DMS153 treated with DMSO at 0.1 percent for 48 hours (cell line): Measurements from ENCODE around the gene COL27A1.

ENCODE experiments used
- DNase-seq: peaks from one replicate; lab custom pipeline; 2025; ENCODE audit not compliant: unreplicated experiment; lab: John Stamatoyannopoulos, UW

Gene COL27A1

GRCh38 chr9:114281473-114282103 lies 126.3 kb downstream of the COL27A1 start:
- no peak for DNase-seq

- DNase-seq = no peak
Observed at GRCh38 chr9:114282104-114282485, 126.8 kb downstream of the COL27A1 start.

DNA sequence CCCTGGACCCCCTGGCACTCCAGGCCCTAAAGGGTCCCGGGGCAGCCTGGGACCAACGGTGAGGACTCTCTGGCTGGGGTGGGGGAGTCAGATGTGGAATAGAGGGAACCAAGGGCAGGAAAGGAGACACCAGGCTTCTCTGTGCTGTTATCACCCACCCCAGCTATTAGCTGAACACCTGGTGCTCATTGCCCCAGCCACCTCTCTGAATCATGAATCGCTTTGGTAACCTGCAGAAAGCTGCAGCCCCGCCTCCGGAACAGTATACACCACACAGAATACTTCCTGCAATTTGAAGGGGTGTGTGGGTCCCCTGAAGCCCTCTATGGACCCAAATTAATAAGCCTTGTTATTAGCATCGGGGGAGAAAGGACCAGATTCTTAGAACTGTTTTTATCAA lies 127.2 kb downstream of the COL27A1 start:
- no peak for DNase-seq

DNA sequence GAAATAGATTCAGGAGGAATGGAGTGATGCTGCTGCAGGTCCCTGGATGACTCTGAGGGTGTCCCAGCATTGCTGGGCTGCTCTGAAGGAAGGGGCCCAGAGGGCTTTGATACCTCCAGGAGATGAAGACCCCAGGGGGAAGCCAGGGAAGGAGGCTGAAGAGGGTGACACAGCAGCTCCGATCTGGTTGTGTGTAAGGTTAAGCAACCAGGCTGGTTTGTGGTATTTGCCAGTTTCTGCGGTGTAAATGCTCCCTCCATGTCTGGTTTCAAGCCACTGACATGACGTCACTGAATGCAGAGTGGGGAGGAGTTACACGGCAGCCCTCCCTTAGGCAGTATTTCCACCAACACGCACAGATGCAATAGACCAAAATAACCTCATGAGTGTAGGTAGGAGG lies 127.6 kb downstream of the COL27A1 start:
- no peak for DNase-seq

DNA sequence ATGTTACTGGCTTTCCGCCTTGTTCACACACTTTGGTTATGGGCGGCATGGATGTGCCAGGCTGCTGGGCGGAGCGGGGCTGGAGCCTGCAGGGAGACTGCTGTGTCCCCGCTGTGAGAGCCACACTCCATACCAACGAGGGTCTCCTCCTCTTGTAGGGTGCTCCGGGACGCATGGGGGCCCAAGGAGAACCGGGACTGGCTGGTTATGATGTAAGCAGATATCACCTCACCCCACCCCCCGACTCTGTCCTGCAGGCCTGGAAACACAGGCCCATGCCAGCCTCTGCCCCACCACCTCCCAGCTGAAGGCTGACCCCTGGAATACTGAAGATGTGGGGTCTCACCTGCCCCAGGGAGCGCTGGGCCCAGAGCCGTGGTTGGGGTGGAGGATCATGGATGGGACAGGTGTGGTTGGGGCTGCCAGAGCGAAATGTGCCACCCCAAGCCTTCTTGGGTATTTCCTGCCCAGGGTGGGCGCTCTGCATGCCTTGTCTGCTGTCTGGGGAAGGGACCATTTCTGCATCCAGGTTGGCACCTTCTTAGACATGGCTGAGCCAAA lies 128.3 kb downstream of the COL27A1 start:
- DNase-seq = no peak

DNA sequence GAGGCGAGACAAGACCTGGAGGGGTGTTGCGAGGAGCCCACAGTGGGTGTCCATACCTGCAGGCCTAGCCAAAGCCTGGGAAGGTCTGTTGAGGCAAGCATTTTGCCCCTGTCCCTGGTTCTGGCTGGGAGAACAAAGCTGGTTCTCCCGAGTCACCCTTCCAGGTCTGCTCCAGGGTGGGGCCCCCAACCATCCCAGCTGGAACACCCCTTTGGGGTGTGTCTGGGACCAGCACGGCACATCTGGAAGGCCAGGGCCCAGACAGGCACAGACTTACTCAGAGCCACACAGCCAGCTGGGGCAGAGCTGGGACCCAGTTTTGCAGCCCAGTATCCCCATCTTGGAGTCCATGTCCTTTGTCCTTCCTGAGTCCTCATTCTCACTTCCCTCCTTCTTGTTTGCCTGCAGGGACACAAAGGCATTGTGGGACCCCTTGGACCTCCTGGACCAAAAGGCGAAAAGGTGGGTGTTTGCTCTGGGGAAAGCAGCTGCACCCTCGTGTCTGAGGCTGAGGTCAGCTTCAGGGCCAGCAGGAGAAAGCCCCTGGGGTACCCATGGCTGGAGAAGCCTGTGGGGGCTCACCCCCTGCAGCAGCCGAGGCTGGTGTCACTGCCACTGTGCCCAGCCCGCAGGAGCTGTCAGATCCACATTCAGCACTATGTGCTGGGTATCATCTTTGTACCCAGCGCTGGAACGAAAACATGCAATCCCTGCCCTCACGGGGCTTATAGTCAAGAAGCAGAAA lies 129.2 kb downstream of the COL27A1 start:
- no peak for DNase-seq

- no peak for DNase-seq
Observed at GRCh38 chr9:114285166-114285867, 130.0 kb downstream of the COL27A1 start.

GRCh38 chr9:114286146-114286679 lies 130.9 kb downstream of the COL27A1 start:
- DNase-seq = no peak

GRCh38 chr9:114287001-114287762 lies 131.8 kb downstream of the COL27A1 start:
- DNase-seq = peak; percentile 15

GRCh38 chr9:114287763-114288192 lies 132.4 kb downstream of the COL27A1 start:
- DNase-seq = no peak

GRCh38 chr9:114288193-114289091 lies 133.1 kb downstream of the COL27A1 start:
- no peak for DNase-seq

DNA sequence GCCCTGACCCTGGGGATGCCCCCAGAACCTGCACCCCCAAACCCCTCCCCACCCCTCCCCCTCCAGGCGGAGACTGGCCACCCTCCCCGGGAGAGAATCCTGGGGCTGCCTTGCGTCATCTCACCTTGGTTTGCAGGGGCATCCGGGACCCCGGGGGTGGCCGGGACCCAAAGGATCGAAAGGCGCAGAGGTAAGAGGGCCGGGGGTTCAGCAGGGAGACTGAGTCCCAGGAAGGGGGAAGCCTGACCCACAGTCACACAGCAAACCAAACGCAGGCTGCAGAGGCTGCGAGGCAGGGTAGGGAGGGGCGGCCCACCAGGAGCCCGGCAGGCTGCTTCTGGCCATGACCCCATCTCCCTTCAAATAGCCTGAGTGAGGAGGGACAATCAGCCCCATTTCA lies 133.8 kb downstream of the COL27A1 start:
- DNase-seq = no peak

DNA sequence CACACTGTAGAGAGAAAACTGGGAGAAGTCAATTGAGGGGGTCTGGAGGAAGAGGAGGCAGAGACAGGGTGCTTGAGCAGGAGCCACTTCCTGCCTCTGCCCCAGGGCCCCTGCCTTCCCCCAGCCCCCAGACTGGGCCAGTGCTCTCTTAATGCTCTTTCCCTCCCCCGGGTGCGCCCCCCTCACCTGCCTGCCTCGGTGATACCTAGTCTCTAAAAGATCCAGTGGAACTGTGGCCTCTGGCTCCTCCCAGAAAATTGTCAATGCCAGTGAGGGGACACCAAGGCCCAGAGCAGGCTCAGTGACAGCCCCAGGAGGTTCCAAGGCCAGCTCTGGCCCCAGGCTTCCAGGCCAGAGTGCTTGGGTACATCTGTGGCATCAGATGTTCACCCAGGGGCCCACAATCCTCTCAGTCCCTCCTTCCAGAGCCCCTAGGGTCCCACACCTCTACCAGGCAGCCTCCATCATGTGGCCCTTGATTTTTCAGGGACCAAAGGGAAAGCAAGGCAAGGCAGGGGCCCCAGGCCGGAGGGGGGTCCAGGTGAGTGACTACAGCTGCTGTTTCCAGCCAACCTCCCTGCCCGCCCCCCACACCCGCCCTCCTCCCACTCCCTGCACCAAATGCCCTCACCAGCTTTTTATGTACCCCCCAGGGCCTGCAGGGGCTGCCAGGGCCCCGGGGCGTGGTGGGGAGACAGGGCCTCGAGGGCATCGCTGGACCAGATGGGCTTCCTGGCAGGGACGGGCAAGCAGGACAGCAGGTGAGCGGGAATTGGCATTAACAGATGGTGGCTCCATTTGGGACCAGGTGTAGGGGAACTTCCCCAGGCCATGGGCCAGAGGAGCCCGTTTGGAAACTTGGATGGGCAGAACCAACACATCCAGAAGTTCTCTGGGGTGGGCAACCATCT lies 134.5 kb downstream of the COL27A1 start:
- DNase-seq = no peak

DNA sequence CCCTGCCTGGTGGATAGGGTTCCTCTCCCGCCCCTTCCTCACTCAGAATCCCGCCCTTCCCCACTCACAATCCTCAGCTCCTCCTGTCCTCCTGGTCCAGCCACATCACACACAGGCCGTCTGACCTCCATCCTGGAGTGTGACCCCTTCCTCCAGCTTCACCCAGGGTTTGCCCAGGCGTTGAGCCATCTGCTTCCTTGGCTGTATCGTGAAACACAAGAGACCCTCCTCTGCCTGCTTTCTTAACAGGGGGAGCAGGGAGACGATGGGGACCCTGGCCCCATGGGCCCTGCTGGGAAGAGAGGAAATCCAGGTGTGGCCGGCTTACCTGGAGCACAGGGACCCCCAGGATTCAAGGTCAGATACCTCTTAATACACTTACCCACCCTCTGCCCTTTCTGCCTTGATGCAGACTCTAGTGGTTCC lies 135.2 kb downstream of the COL27A1 start:
- no peak for DNase-seq

- no peak for DNase-seq
Observed at GRCh38 chr9:114291064-114291474, 135.7 kb downstream of the COL27A1 start.

- no peak for DNase-seq
Observed at GRCh38 chr9:114291886-114292590, 136.7 kb downstream of the COL27A1 start.

DNA sequence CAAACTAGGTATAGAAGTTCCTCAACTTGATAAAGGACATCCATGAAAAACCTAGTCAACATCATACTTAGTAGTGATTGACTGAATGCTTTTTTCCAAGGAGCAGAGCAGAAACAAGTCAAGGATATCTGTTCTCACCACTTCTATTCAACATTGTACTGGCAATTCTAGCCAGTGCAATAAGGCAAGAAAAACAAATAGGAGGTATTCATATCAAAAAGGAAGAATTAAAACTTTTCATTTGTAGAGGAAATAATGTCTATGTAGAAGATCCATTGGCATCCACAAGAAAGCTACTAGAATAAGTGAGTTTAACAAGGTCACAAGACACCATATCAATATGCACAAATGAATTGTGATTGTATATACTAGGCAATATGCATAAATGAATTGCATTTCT lies 139.3 kb downstream of the COL27A1 start:
- no peak for DNase-seq

DNA sequence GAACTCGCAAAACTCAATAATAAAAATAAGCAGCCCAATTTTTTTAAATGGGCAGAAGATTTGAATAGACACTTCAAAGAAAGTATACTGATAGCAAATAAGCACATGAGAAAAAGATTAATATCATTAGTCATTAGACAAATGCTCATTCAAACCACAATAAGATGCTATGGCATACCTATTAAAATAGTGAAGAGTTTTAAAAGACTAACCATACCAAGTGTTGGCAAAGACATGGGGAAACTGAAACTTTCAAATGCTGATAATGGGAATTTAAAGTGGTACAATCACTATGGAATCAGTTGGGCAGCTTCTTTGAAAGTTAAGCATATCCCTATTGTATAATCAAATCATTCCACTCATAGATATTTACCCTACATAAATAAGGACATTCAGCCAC lies 141.0 kb downstream of the COL27A1 start:
- DNase-seq = no peak
